Measurements from ENCODE around the gene FOXRED1.
"Not testable (repeated sequence)": the region's sequence is repeated elsewhere in the genome, so short reads cannot be mapped to it uniquely, and the experiment has no call there.

Gene FOXRED1

GRCh38 chr11:126246636-126247035 is 22.3 kb upstream of the FOXRED1 start:
- H3K4me1 ChIP-seq (ENCODE audit: insufficient read depth, low read length): no peaks in the 10 kb centered on the region
- H3K79me2 ChIP-seq (ENCODE audit: insufficient read depth, low read length): no peaks in the 10 kb centered on the region
- no peak overlapping the region for H2AFZ ChIP-seq (ENCODE audit: low read depth, low read length)
- no peaks in the 10 kb centered on the region for H3K9me3 ChIP-seq (ENCODE audit: insufficient read depth, low read length, severe bottlenecking)
- H4K20me1 ChIP-seq (ENCODE audit: insufficient read depth, low read length): no peaks in the 10 kb centered on the region
- H3K36me3 ChIP-seq (ENCODE audit: insufficient read depth, low read length): peaks cover 51% of the 10 kb centered on the region
- no peak for DNase-seq
- no peak for ATAC-seq (ENCODE audit: insufficient read depth, low read depth)
- no peaks in the 10 kb centered on the region for H3K27me3 ChIP-seq (ENCODE audit: insufficient read depth, low read length, poor library complexity)
- no peak overlapping the region for H3K9ac ChIP-seq (ENCODE audit: low read depth, low read length)
- no peak overlapping the region for H3K4me2 ChIP-seq (ENCODE audit: insufficient read depth, low read length)
- no peak overlapping the region for H3K4me3 ChIP-seq (ENCODE audit: low read depth in 1 of 2, low read length in 2 of 2)
- TF ChIP-seq EZH2 (IDR thresholded peaks at IDR 0.05; ENCODE audit: borderline replicate concordance, low read depth, low read length, severe bottlenecking) (no peak), CTCF (IDR thresholded peaks at IDR 0.05; ENCODE audit: borderline replicate concordance, extremely low read depth, low read length, poor library complexity, severe bottlenecking) (no peak)
- no peak overlapping the region for H3K27ac ChIP-seq (ENCODE audit: low read length)

GRCh38 chr11:126253265-126253664 is 15.7 kb upstream of the FOXRED1 start:
- H3K4me3 ChIP-seq (ENCODE audit: low read depth in 1 of 2, low read length in 2 of 2): no peak overlapping the region
- DNase-seq (no peak), ATAC-seq (ENCODE audit: insufficient read depth, low read depth) (no peak)
- peaks cover 70% of the 10 kb centered on the region for H3K36me3 ChIP-seq (ENCODE audit: insufficient read depth, low read length)
- H3K27me3 ChIP-seq (ENCODE audit: insufficient read depth, low read length, poor library complexity): no peaks in the 10 kb centered on the region
- no peak overlapping the region for H3K27ac ChIP-seq (ENCODE audit: low read length)
- no peaks in the 10 kb centered on the region for H3K4me1 ChIP-seq (ENCODE audit: insufficient read depth, low read length)
- no peak overlapping the region for H2AFZ ChIP-seq (ENCODE audit: low read depth, low read length)
- no peak overlapping the region for H3K4me2 ChIP-seq (ENCODE audit: insufficient read depth, low read length)
- no peaks in the 10 kb centered on the region for H4K20me1 ChIP-seq (ENCODE audit: insufficient read depth, low read length)
- no peak overlapping the region for H3K9ac ChIP-seq (ENCODE audit: low read depth, low read length)
- H3K79me2 ChIP-seq (ENCODE audit: insufficient read depth, low read length): no peaks in the 10 kb centered on the region
- TF ChIP-seq EZH2 (IDR thresholded peaks at IDR 0.05; ENCODE audit: borderline replicate concordance, low read depth, low read length, severe bottlenecking): no peak
- no peak for TF ChIP-seq CTCF (IDR thresholded peaks at IDR 0.05; ENCODE audit: borderline replicate concordance, extremely low read depth, low read length, poor library complexity, severe bottlenecking)
- no peaks in the 10 kb centered on the region for H3K9me3 ChIP-seq (ENCODE audit: insufficient read depth, low read length, severe bottlenecking)

- no peak for ATAC-seq (ENCODE audit: insufficient read depth, low read depth)
- Histone ChIP-seq H3K36me3 (ENCODE audit: insufficient read depth, low read length) (peaks cover 65% of the 10 kb centered on the region), H3K9ac (ENCODE audit: low read depth, low read length) (no peak overlapping the region), H3K27me3 (ENCODE audit: insufficient read depth, low read length, poor library complexity) (no peaks in the 10 kb centered on the region), H3K4me3 (ENCODE audit: low read depth in 1 of 2, low read length in 2 of 2) (no peak overlapping the region), H3K4me2 (ENCODE audit: insufficient read depth, low read length) (no peak overlapping the region), H3K4me1 (ENCODE audit: insufficient read depth, low read length) (no peaks in the 10 kb centered on the region), H4K20me1 (ENCODE audit: insufficient read depth, low read length) (no peaks in the 10 kb centered on the region), H3K27ac (ENCODE audit: low read length) (no peak overlapping the region), H3K9me3 (ENCODE audit: insufficient read depth, low read length, severe bottlenecking) (no peaks in the 10 kb centered on the region), H2AFZ (ENCODE audit: low read depth, low read length) (no peak overlapping the region), H3K79me2 (ENCODE audit: insufficient read depth, low read length) (no peaks in the 10 kb centered on the region)
- TF ChIP-seq CTCF (IDR thresholded peaks at IDR 0.05; ENCODE audit: borderline replicate concordance, extremely low read depth, low read length, poor library complexity, severe bottlenecking) (no peak), EZH2 (IDR thresholded peaks at IDR 0.05; ENCODE audit: borderline replicate concordance, low read depth, low read length, severe bottlenecking) (no peak)
- DNase-seq: no peak
These were observed 14.1 kb upstream of the FOXRED1 start for GRCh38 chr11:126254819-126255218.

GRCh38 chr11:126255507-126255906 is 13.4 kb upstream of the FOXRED1 start:
- DNase-seq; H4K20me1 ChIP-seq (ENCODE audit: insufficient read depth, low read length); H3K79me2 ChIP-seq (ENCODE audit: insufficient read depth, low read length); H3K9ac ChIP-seq (ENCODE audit: low read depth, low read length); H3K9me3 ChIP-seq (ENCODE audit: insufficient read depth, low read length, severe bottlenecking); H3K27ac ChIP-seq (ENCODE audit: low read length); H3K4me2 ChIP-seq (ENCODE audit: insufficient read depth, low read length); ATAC-seq (ENCODE audit: insufficient read depth, low read depth); H2AFZ ChIP-seq (ENCODE audit: low read depth, low read length); H3K27me3 ChIP-seq (ENCODE audit: insufficient read depth, low read length, poor library complexity); H3K4me1 ChIP-seq (ENCODE audit: insufficient read depth, low read length); H3K4me3 ChIP-seq (ENCODE audit: low read depth in 1 of 2, low read length in 2 of 2): not testable (repeated sequence)
- peaks cover 63% of the 10 kb centered on the region for H3K36me3 ChIP-seq (ENCODE audit: insufficient read depth, low read length)
